ENCODE results near the gene EIF2S1. TPM values are rescaled to one million over a fixed set of nuclear protein-coding genes. Genes with fewer than 3 reads are reported as not detected.

EIF2S1 gene
- total RNA-seq, 2 donors from 2014 or later: 17.5 to 45.9 TPM

DNA sequence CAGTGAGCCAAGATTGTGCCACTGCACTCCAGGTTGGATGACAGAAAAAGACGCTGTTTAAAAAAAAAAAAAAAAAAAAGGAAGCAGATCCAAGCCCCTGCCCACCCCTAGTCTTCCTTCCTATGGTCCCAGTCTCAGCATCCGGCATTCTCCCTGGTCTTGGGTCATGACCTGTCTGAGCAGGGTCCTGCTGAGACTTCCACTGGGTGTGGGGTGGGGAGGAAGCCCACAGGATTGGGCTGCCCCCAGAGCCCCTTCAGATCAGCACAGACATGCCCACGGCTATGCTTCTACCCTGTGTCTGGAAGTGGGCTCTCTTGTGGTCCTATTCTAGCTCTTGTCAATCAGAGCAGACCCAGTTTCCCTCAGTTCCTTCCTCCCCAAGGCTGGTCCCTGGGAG, 64.4 kb downstream of the EIF2S1 start:
- intact Hi-C loops (cut with DNase I): loop anchor here (10.0 kb wide), 1 partner anchor 150 kb away; no protein-coding TSS in a partner anchor
- H3K9me3 ChIP-seq: no peaks in the 10 kb centered on the region
- H3K4me1 ChIP-seq: peaks cover 21% of the 10 kb centered on the region
- no peak overlapping the region for H3K27ac ChIP-seq
- no peaks in the 10 kb centered on the region for H3K27me3 ChIP-seq
- DNase-seq (no peak), ATAC-seq (no peak)
- H3K36me3 ChIP-seq (replicated peaks in 1 of 2; ENCODE audit: insufficient read depth in 1 of 2, low read depth in 2 of 2): no peaks in the 10 kb centered on the region
- no peak overlapping the region for H3K4me3 ChIP-seq
- 66 to 70% methylated on average over 2 to 3 of the region's 3 CpGs for WGBS, 2 donors
- TF ChIP-seq POLR2A (IDR thresholded peaks at IDR 0.05): no peak
- TF ChIP-seq, protein P1, sequence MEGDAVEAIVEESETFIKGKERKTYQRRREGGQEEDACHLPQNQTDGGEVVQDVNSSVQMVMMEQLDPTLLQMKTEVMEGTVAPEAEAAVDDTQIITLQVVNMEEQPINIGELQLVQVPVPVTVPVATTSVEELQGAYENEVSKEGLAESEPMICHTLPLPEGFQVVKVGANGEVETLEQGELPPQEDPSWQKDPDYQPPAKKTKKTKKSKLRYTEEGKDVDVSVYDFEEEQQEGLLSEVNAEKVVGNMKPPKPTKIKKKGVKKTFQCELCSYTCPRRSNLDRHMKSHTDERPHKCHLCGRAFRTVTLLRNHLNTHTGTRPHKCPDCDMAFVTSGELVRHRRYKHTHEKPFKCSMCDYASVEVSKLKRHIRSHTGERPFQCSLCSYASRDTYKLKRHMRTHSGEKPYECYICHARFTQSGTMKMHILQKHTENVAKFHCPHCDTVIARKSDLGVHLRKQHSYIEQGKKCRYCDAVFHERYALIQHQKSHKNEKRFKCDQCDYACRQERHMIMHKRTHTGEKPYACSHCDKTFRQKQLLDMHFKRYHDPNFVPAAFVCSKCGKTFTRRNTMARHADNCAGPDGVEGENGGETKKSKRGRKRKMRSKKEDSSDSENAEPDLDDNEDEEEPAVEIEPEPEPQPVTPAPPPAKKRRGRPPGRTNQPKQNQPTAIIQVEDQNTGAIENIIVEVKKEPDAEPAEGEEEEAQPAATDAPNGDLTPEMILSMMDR (IDR thresholded peaks at IDR 0.05): no peak

DNA sequence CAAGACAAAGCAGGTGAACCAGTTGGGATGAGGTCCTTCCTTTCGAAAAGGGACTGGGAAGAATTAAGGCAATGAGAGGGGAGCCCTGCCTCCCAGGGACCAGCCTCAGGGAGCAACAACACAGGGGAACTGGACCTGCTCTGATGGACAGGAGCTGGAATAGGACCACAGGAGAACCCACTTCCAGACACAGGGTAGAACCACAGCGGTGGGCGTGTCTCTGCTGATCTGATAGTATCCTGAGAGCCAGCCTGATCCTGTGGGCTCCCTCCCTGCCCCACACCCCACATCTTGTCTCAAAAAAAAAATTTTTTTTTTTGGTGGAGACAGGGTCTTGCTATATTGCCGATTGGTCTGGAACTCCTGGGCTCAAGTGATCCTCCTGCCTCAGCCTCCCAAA, 65.5 kb downstream of the EIF2S1 start:
- Histone ChIP-seq H3K27me3 (no peaks in the 10 kb centered on the region), H3K9me3 (no peaks in the 10 kb centered on the region), H3K27ac (no peak overlapping the region), H3K36me3 (replicated peaks in 1 of 2; ENCODE audit: insufficient read depth in 1 of 2, low read depth in 2 of 2) (no peaks in the 10 kb centered on the region), H3K4me1 (peaks cover 21% of the 10 kb centered on the region), H3K4me3 (no peak overlapping the region)
- 66% methylated on average over 4 of the region's 4 CpGs for WGBS, 2 donors
- DNase-seq (no peak), ATAC-seq (no peak)
- TF ChIP-seq, protein P1 (IDR thresholded peaks at IDR 0.05): no peak
- no peak for TF ChIP-seq POLR2A (IDR thresholded peaks at IDR 0.05)
- intact Hi-C loops (cut with DNase I): loop anchor here (10.0 kb wide), 1 partner anchor 149 kb away; no protein-coding TSS in a partner anchor

DNA sequence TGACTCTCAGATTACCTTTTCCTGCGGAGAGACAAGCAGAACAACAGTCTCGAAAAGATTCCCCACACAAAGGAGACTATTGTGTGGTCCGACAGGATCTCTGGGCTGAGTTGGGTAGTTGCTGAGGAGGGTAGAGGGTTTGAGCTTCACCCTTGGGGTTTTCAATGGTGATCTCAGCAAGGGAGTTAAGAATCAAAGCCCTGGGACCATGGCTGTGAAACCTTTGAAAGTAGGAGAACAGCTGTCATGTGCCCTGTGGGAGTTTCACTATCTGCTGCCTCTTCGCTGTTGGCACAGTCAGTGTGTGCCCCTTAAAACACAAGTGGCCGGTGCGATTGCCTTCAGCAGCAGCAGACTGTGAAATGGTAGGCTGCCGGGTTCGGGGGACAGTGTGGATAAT, 66.0 kb downstream of the EIF2S1 start:
- ATAC-seq (no peak), DNase-seq (no peak)
- Histone ChIP-seq H3K9me3 (no peaks in the 10 kb centered on the region), H3K36me3 (replicated peaks in 1 of 2; ENCODE audit: insufficient read depth in 1 of 2, low read depth in 2 of 2) (no peaks in the 10 kb centered on the region), H3K27ac (no peak overlapping the region), H3K4me1 (peaks cover 21% of the 10 kb centered on the region), H3K27me3 (no peaks in the 10 kb centered on the region), H3K4me3 (no peak overlapping the region)
- TF ChIP-seq, protein P1 (IDR thresholded peaks at IDR 0.05): no peak
- no peak for TF ChIP-seq POLR2A (IDR thresholded peaks at IDR 0.05)
- 75 to 84% methylated on average over 8 of the region's 8 CpGs for WGBS, 2 donors
- intact Hi-C loops (cut with DNase I): loop anchor here (10.0 kb wide), 1 partner anchor 149 kb away; no protein-coding TSS in a partner anchor

DNA sequence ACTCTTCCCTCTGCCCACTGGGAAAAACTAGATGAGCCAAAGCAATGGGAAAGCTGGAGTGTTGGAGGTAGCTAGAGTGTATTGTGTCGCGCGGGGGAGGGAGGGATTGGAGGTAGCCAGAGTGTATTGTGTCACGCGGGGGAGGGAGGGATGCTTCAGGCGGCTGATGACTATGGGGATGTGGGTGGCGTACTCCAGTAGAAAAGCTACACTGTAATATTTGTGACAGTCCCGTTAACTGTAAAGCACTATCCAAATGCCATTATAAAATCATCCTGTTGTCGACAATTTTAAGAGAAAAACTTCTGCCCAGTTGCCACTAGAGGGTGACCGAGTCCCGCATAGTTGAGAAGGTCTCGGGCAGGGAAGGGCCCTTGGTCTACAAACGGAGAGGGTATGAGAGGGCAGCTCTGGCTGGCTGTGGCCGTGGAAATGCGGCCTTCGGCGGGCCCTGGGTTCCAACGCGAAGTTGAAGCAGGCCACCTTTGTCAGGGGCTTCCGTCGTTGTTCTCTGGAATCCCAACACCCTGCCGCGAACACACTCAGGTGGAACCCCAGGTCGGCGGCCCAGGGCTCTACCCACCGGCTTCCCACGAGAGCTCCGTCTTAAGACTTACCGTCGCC, 67.0 kb downstream of the EIF2S1 start:
- H3K36me3 ChIP-seq (replicated peaks in 1 of 2; ENCODE audit: insufficient read depth in 1 of 2, low read depth in 2 of 2): no peaks in the 10 kb centered on the region
- peak overlapping the region in 1 of 4 donors; percentile 63 for H3K27ac ChIP-seq
- no peaks in the 10 kb centered on the region for H3K27me3 ChIP-seq
- ATAC-seq (peak; percentile 90), DNase-seq (peak; percentile 83 to 88 (median 85))
- H3K4me3 ChIP-seq: no peak overlapping the region
- TF ChIP-seq POLR2A (IDR thresholded peaks at IDR 0.05): no peak
- TF ChIP-seq, protein P1 (IDR thresholded peaks at IDR 0.05): peak; percentile 68 to 93 (median 87)
- H3K4me1 ChIP-seq: peaks cover 21% of the 10 kb centered on the region
- 37 to 52% methylated on average over 20 to 30 of the region's 30 CpGs for WGBS, 2 donors
- H3K9me3 ChIP-seq: no peaks in the 10 kb centered on the region
- intact Hi-C loops (cut with DNase I): loop anchor here (10.0 kb wide), 1 partner anchor 148 kb away; no protein-coding TSS in a partner anchor

All from body of pancreas (tissue), 4 donors.